ENCODE results near the gene MSL1. TPM values are rescaled to one million over a fixed set of nuclear protein-coding genes. Genes with fewer than 3 reads are reported as not detected.

Gene MSL1
- total and polyA plus RNA-seq, 2 of the 13 experiments (the other 11 are each of a cell fraction or from before 2014, with no cell fraction given), result 63.8 to 88.5 TPM

- TF ChIP-seq ZNF30 (CRISPR knock-in tag; IDR thresholded peaks at IDR 0.05), result no peak
- TF ChIP-seq KLF9 (CRISPR knock-in tag; IDR thresholded peaks at IDR 0.05; ENCODE audit: low read depth), result no peak
- no peak for TF ChIP-seq RBM39 (IDR thresholded peaks at IDR 0.05; ENCODE audit: low read depth, low read length, poor library complexity, severe bottlenecking)
- no peak for TF ChIP-seq ZNF496 (CRISPR knock-in tag; IDR thresholded peaks at IDR 0.05; ENCODE audit: insufficient replicate concordance)
- peak; percentile 83 for TF ChIP-seq ZMYM4 (CRISPR knock-in tag; IDR thresholded peaks at IDR 0.05)
- TF ChIP-seq KLF13 (CRISPR knock-in tag; IDR thresholded peaks at IDR 0.05), result no peak
- TF ChIP-seq ZNF264 (CRISPR knock-in tag; IDR thresholded peaks at IDR 0.05), result no peak; the same call in 1 of the 2 replicates
- no peak for TF ChIP-seq CENPX (CRISPR knock-in tag; IDR thresholded peaks at IDR 0.05)
- peak; percentile 79 for TF ChIP-seq ZNF501 (CRISPR knock-in tag; IDR thresholded peaks at IDR 0.05)
- TF ChIP-seq ATRX (CRISPR knock-in tag; IDR thresholded peaks at IDR 0.05; ENCODE audit: borderline replicate concordance), result no peak
- no peak; the same call in none of the 2 replicates for TF ChIP-seq ZBTB4 (CRISPR knock-in tag; IDR thresholded peaks at IDR 0.05; ENCODE audit: borderline replicate concordance)
- TF ChIP-seq RFX1 (IDR thresholded peaks at IDR 0.05), result no peak
- peak; percentile 83; the same call in 1 of the 2 replicates for TF ChIP-seq ZNF691 (CRISPR knock-in tag; IDR thresholded peaks at IDR 0.05; ENCODE audit: borderline replicate concordance, low read depth)
- no peak for TF ChIP-seq ZNF713 (CRISPR knock-in tag; IDR thresholded peaks at IDR 0.05)
- peak; percentile 87 for TF ChIP-seq ASH2L (IDR thresholded peaks at IDR 0.05; ENCODE audit: insufficient read length, low read depth, low read length)
- peak; percentile 98 for TF ChIP-seq ARNTL (CRISPR knock-in tag; IDR thresholded peaks at IDR 0.05)
- TF ChIP-seq MYC (CRISPR knock-in tag; IDR thresholded peaks at IDR 0.05; ENCODE audit: borderline replicate concordance), result peak; percentile 84
- TF ChIP-seq ZNF253 (CRISPR knock-in tag; IDR thresholded peaks at IDR 0.05; ENCODE audit: borderline replicate concordance), result no peak
- TF ChIP-seq ZMAT5 (CRISPR knock-in tag; IDR thresholded peaks at IDR 0.05; ENCODE audit: borderline replicate concordance, low read depth), result no peak
- TF ChIP-seq KMT2A (CRISPR knock-in tag; IDR thresholded peaks at IDR 0.05), result peak; percentile 40; the same call in 1 of the 2 replicates
- no peak for TF ChIP-seq HES4 (CRISPR knock-in tag; IDR thresholded peaks at IDR 0.05; ENCODE audit: borderline replicate concordance)
- TF ChIP-seq RARA (CRISPR knock-in tag; IDR thresholded peaks at IDR 0.05), result peak; percentile 78
- peak; percentile 59; the same call in 1 of the 2 replicates for TF ChIP-seq ZNF274 (CRISPR knock-in tag; IDR thresholded peaks at IDR 0.05)
- peak; percentile 84 for TF ChIP-seq ZNF350 (CRISPR knock-in tag; IDR thresholded peaks at IDR 0.05; ENCODE audit: borderline replicate concordance, low read depth)
These were observed 10.3 kb upstream of the MSL1 start (continued) for GRCh38 chr17:40111221-40112128.
